ENCODE measurements around the gene BBS9. TPM values are rescaled to one million over a fixed set of nuclear protein-coding genes. Genes with fewer than 3 reads are reported as not detected.

Gene BBS9
- total RNA-seq, 1 donor from 2014 or later = 4.2 TPM

- no peak overlapping the region for H3K4me3 ChIP-seq (ENCODE audit: low read depth, low read length)
- no peaks in the 10 kb centered on the region for H3K27me3 ChIP-seq (ENCODE audit: control insufficient read depth, insufficient read depth, low read length)
- FAIRE-seq (no peak), DNase-seq (ENCODE audit: low read depth) (no peak)
- no peak for TF ChIP-seq CTCF (IDR thresholded peaks at IDR 0.05; ENCODE audit: insufficient read depth, low read length, severe bottlenecking)
- no peaks in the 10 kb centered on the region for H3K36me3 ChIP-seq (ENCODE audit: control insufficient read depth, insufficient read depth, low read length)
Measured at GRCh38 chr7:33221390-33221789, 92.0 kb downstream of the BBS9 start.

- FAIRE-seq (no peak), DNase-seq (ENCODE audit: low read depth) (no peak)
- TF ChIP-seq CTCF (IDR thresholded peaks at IDR 0.05; ENCODE audit: insufficient read depth, low read length, severe bottlenecking) = no peak
- Histone ChIP-seq H3K4me3 (ENCODE audit: low read depth, low read length) (no peak overlapping the region), H3K27me3 (ENCODE audit: control insufficient read depth, insufficient read depth, low read length) (no peaks in the 10 kb centered on the region), H3K36me3 (ENCODE audit: control insufficient read depth, insufficient read depth, low read length) (no peaks in the 10 kb centered on the region)
Measured at GRCh38 chr7:33232632-33233145, 103.3 kb downstream of the BBS9 start.

- Histone ChIP-seq H3K4me3 (ENCODE audit: low read depth, low read length) (no peak overlapping the region), H3K36me3 (ENCODE audit: control insufficient read depth, insufficient read depth, low read length) (no peaks in the 10 kb centered on the region), H3K27me3 (ENCODE audit: control insufficient read depth, insufficient read depth, low read length) (no peaks in the 10 kb centered on the region)
- no peak for FAIRE-seq
- no peak for TF ChIP-seq CTCF (IDR thresholded peaks at IDR 0.05; ENCODE audit: insufficient read depth, low read length, severe bottlenecking)
- no peak for DNase-seq (ENCODE audit: low read depth)
Measured at GRCh38 chr7:33233659-33234058, 104.3 kb downstream of the BBS9 start.

GRCh38 chr7:33237036-33237435, 107.7 kb downstream of the BBS9 start:
- Histone ChIP-seq H3K36me3 (ENCODE audit: control insufficient read depth, insufficient read depth, low read length) (no peaks in the 10 kb centered on the region), H3K27me3 (ENCODE audit: control insufficient read depth, insufficient read depth, low read length) (no peaks in the 10 kb centered on the region), H3K4me3 (ENCODE audit: low read depth, low read length) (no peak overlapping the region)
- FAIRE-seq (no peak), DNase-seq (ENCODE audit: low read depth) (peak; percentile 6)
- TF ChIP-seq CTCF (IDR thresholded peaks at IDR 0.05; ENCODE audit: insufficient read depth, low read length, severe bottlenecking) = no peak

GRCh38 chr7:33243319-33243881, 114.0 kb downstream of the BBS9 start:
- DNase-seq (ENCODE audit: low read depth) (peak; percentile 50), FAIRE-seq (no peak)
- TF ChIP-seq CTCF (IDR thresholded peaks at IDR 0.05; ENCODE audit: insufficient read depth, low read length, severe bottlenecking) = peak; percentile 52
- no peaks in the 10 kb centered on the region for H3K36me3 ChIP-seq (ENCODE audit: control insufficient read depth, insufficient read depth, low read length)
- no peaks in the 10 kb centered on the region for H3K27me3 ChIP-seq (ENCODE audit: control insufficient read depth, insufficient read depth, low read length)
- H3K4me3 ChIP-seq (ENCODE audit: low read depth, low read length) = no peak overlapping the region

GRCh38 chr7:33248671-33249070, 119.3 kb downstream of the BBS9 start:
- no peak overlapping the region for H3K4me3 ChIP-seq (ENCODE audit: low read depth, low read length)
- no peak for DNase-seq (ENCODE audit: low read depth)
- no peaks in the 10 kb centered on the region for H3K36me3 ChIP-seq (ENCODE audit: control insufficient read depth, insufficient read depth, low read length)
- H3K27me3 ChIP-seq (ENCODE audit: control insufficient read depth, insufficient read depth, low read length) = no peaks in the 10 kb centered on the region
- TF ChIP-seq CTCF (IDR thresholded peaks at IDR 0.05; ENCODE audit: insufficient read depth, low read length, severe bottlenecking) = no peak
- FAIRE-seq = no peak

Data from bronchial epithelial cell (primary cell).